ENCODE results near the gene KCND3.

DNA sequence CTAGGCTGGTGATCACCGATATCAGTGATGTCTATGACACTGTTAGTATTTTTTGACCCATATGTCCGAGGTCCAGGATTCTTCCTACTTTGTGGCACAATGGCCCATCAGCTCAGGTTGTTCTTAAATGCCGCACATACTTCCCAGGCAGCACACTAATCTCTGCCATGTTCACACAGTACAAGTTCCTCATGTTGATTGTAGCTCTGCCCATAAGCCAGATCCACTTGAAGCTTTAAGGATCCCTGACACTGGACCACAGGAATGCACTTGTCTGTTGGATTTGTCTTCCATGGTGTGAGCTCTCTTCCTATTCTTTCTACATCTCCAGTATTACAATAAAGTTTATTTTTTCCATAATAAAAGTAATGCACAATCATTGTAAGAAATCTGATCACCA, 164.3 kb downstream of the KCND3 start:
- TF ChIP-seq, protein P1, sequence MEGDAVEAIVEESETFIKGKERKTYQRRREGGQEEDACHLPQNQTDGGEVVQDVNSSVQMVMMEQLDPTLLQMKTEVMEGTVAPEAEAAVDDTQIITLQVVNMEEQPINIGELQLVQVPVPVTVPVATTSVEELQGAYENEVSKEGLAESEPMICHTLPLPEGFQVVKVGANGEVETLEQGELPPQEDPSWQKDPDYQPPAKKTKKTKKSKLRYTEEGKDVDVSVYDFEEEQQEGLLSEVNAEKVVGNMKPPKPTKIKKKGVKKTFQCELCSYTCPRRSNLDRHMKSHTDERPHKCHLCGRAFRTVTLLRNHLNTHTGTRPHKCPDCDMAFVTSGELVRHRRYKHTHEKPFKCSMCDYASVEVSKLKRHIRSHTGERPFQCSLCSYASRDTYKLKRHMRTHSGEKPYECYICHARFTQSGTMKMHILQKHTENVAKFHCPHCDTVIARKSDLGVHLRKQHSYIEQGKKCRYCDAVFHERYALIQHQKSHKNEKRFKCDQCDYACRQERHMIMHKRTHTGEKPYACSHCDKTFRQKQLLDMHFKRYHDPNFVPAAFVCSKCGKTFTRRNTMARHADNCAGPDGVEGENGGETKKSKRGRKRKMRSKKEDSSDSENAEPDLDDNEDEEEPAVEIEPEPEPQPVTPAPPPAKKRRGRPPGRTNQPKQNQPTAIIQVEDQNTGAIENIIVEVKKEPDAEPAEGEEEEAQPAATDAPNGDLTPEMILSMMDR (IDR thresholded peaks at IDR 0.05): no peak
- TF ChIP-seq POLR2AphosphoS5 (IDR thresholded peaks at IDR 0.05) (no peak), POLR2A (IDR thresholded peaks at IDR 0.05) (no peak)
